Measurements from ENCODE around the gene RBM28. TPM values are rescaled to one million over a fixed set of nuclear protein-coding genes. Genes with fewer than 3 reads are reported as not detected.

The RBM28 gene
- total and polyA plus RNA-seq, 2 of the 8 experiments (the other 6 are each of a cell fraction or from before 2014, with no cell fraction given): 12.8 to 65.3 TPM

- Histone ChIP-seq H2BK12ac (ENCODE audit: low read depth, low read length) (no peak overlapping the region), H3K4ac (replicated peaks; ENCODE audit: insufficient read length, low read depth, low read length) (no peak overlapping the region), H3K9me3 (ENCODE audit: insufficient read depth in 2 of 2, low read depth in 1 of 2, low read length in 1 of 2) (0 out of 4 replicates have a peak, but pooled peaks cover 0 to 3% of the 10 kb centered on the region in 2 experiments), H3K4me3 (ENCODE audit: extremely low read depth in 1 of 4, insufficient read depth in 2 of 4, low read depth in 3 of 4, low read length in 4 of 4) (no peak overlapping the region), H3K18ac (ENCODE audit: extremely low read depth, low read length) (no peak overlapping the region), H3K9ac (replicated peaks in 1 of 4; ENCODE audit: extremely low read depth in 1 of 4, low read depth in 3 of 4, low read length in 3 of 4) (no peak overlapping the region), H3K79me1 (ENCODE audit: low read depth, low read length) (no peaks in the 10 kb centered on the region), H2BK120ac (replicated peaks; ENCODE audit: low read depth, low read length) (no peak overlapping the region), H3K36me3 (ENCODE audit: control insufficient read depth in 2 of 4, insufficient read depth in 4 of 4, low read length in 3 of 4) (no peaks in the 10 kb centered on the region), H2AK5ac (ENCODE audit: low read depth, low read length) (no peak overlapping the region), H2AFZ (ENCODE audit: low read length) (no peak overlapping the region), H3K27ac (ENCODE audit: low read depth, low read length) (no peak overlapping the region), H3K14ac (ENCODE audit: insufficient read length) (no peak overlapping the region), H3K27me3 (replicated peaks in 1 of 4; ENCODE audit: control insufficient read depth in 3 of 4, extremely low read depth in 1 of 4, insufficient read depth in 3 of 4, low read length in 3 of 4) (no peaks in the 10 kb centered on the region), H3K4me1 (replicated peaks in 1 of 4; ENCODE audit: control insufficient read depth in 3 of 4, insufficient read depth in 4 of 4, low read length in 3 of 4) (no peaks in the 10 kb centered on the region), H3K56ac (replicated peaks; ENCODE audit: insufficient read length, low read depth, low read length) (no peak overlapping the region), H3K79me2 (ENCODE audit: control insufficient read depth in 1 of 2, insufficient read depth in 2 of 2, low read length in 2 of 2) (no peaks in the 10 kb centered on the region), H4K5ac (ENCODE audit: insufficient read length, low read depth, low read length) (no peak overlapping the region), H4K20me1 (replicated peaks in 1 of 2; ENCODE audit: control insufficient read depth in 1 of 2, insufficient read depth in 2 of 2, low read length in 2 of 2) (no peaks in the 10 kb centered on the region), H4K91ac (replicated peaks; ENCODE audit: insufficient read length, low read length) (no peak overlapping the region), H3K23ac (ENCODE audit: insufficient read length) (no peak overlapping the region), H4K8ac (ENCODE audit: extremely low read depth, insufficient read depth, low read length) (no peak overlapping the region), H2BK5ac (ENCODE audit: low read depth, low read length) (no peak overlapping the region), H3K4me2 (ENCODE audit: insufficient read depth in 1 of 2, low read depth in 2 of 2, low read length in 2 of 2) (no peak overlapping the region), H3K23me2 (ENCODE audit: low read depth, low read length) (no peaks in the 10 kb centered on the region), H2BK20ac (ENCODE audit: low read length) (no peak overlapping the region), H2BK15ac (ENCODE audit: low read length) (no peak overlapping the region)
- ChIA-PET POLR2A (ENCODE audit: partially characterized antibody) (no interaction called here), CTCF (ENCODE audit: partially characterized antibody) (interaction anchor here (0.6 kb wide), 1 partner anchor 581 kb away, joined by 3 read pairs; no protein-coding TSS in a partner anchor)
- WGBS, 2 experiments (ENCODE audit: extremely low coverage in 1 of 2, insufficient coverage in 1 of 2, insufficient read length in 1 of 2, insufficient replicate concordance in 2 of 2, low coverage in 1 of 2, low lambda C conversion rate in 2 of 2, missing lambda C conversion rate in 1 of 2): 70% methylated on average over 4 of the region's 4 CpGs; no CpG with 5 or more reads in 1 of the 2 experiments
- no peak for FAIRE-seq
- no peak for DNase-seq (ENCODE audit: low read depth in 1 of 2, low spot score in 2 of 2)
- TF ChIP-seq TEAD4 (IDR thresholded peaks at IDR 0.05; ENCODE audit: low read depth, low read length) (no peak), EP300 (IDR thresholded peaks at IDR 0.05; ENCODE audit: borderline replicate concordance in 1 of 2, low read depth in 2 of 2, low read length in 2 of 2) (no peak), GABPA (IDR thresholded peaks at IDR 0.05; ENCODE audit: borderline replicate concordance, insufficient read depth, low read length) (no peak), SIRT6 (IDR thresholded peaks at IDR 0.05; ENCODE audit: low read length) (no peak), CTBP2 (IDR thresholded peaks at IDR 0.05; ENCODE audit: borderline replicate concordance, insufficient read depth, insufficient read length, low read length) (no peak)
Observed at GRCh38 chr7:128251337-128251736, 92.4 kb downstream of the RBM28 start.
